Endothelial cell of umbilical vein (primary cell): Measurements from ENCODE around the gene ATF3.

Experiments
- CTCF ChIP-seq, 2 donors: IDR thresholded peaks; 1 replicate in 1 of 2; 2 replicates in 1 of 2; pipeline ENCODE4 v1.5.1; 2011; ENCODE audit warnings: low read length in 2 of 2, mild to moderate bottlenecking in 2 of 2, moderate library complexity in 2 of 2, control low read depth in 1 of 2, inconsistent platforms in 1 of 2, low read depth in 1 of 2; ENCODE audit not compliant: insufficient read depth in 1 of 2; ENCODE audit errors: extremely low read depth in 1 of 2
- POLR2A ChIP-seq: IDR thresholded peaks from 2 replicates; pipeline ENCODE4 v1.6.1; 2012; ENCODE audit warnings: low read depth, mild to moderate bottlenecking, control low read depth, low read length

GRCh38 chr1:212655668-212656440 is 47.3 kb downstream of the ATF3 start:
- TF ChIP-seq POLR2A: no peak
- TF ChIP-seq CTCF (IDR thresholded peaks at IDR 0.05; ENCODE audit: extremely low read depth in 1 of 2, insufficient read depth in 1 of 2, low read depth in 1 of 2, low read length in 2 of 2): no peak
